ENCODE results near the gene BATF. TPM values are rescaled to one million over a fixed set of nuclear protein-coding genes. Genes with fewer than 3 reads are reported as not detected.

The BATF gene
- polyA plus RNA-seq, 1 donor from 2014 or later: not detected

GRCh38 chr14:75527449-75528163 lies 5.3 kb downstream of the BATF start:
- Histone ChIP-seq H3K27me3 (ENCODE audit: insufficient read depth, low read depth, low read length) (no peaks in the 10 kb centered on the region), H4K20me1 (ENCODE audit: insufficient read depth) (no peaks in the 10 kb centered on the region), H3K27ac (ENCODE audit: low read length) (no peak overlapping the region), H3K79me2 (replicated peaks; ENCODE audit: insufficient read depth, low read length) (no peaks in the 10 kb centered on the region), H3K9me2 (ENCODE audit: insufficient read depth, low read length) (no peaks in the 10 kb centered on the region), H3K9ac (ENCODE audit: low read length) (no peak overlapping the region), H3K9me3 (ENCODE audit: low read length) (no peaks in the 10 kb centered on the region), H2AFZ (ENCODE audit: low read depth, low read length) (no peak overlapping the region), H3K4me2 (ENCODE audit: low read length) (no peak overlapping the region), H3F3A (ENCODE audit: insufficient read depth, low read length, poor library complexity, severe bottlenecking) (no peaks in the 10 kb centered on the region), H3K4me3 (ENCODE audit: low read length) (no peak overlapping the region), H3K36me3 (ENCODE audit: insufficient read depth, low read length) (no peaks in the 10 kb centered on the region)
- TF ChIP-seq TAF1 (IDR thresholded peaks at IDR 0.05; ENCODE audit: low read depth): no peak

GRCh38 chr14:75531256-75531655 lies 9.0 kb downstream of the BATF start:
- Histone ChIP-seq H3K36me3 (ENCODE audit: insufficient read depth, low read length) (no peaks in the 10 kb centered on the region), H4K20me1 (ENCODE audit: insufficient read depth) (no peaks in the 10 kb centered on the region), H3K9me2 (ENCODE audit: insufficient read depth, low read length) (no peaks in the 10 kb centered on the region), H3K4me3 (ENCODE audit: low read length) (no peak overlapping the region), H3K9ac (ENCODE audit: low read length) (no peak overlapping the region), H3K9me3 (ENCODE audit: low read length) (no peaks in the 10 kb centered on the region), H3K27ac (ENCODE audit: low read length) (no peak overlapping the region), H3K27me3 (ENCODE audit: insufficient read depth, low read depth, low read length) (no peaks in the 10 kb centered on the region), H2AFZ (ENCODE audit: low read depth, low read length) (no peak overlapping the region), H3K4me2 (ENCODE audit: low read length) (no peak overlapping the region), H3K79me2 (replicated peaks; ENCODE audit: insufficient read depth, low read length) (no peaks in the 10 kb centered on the region), H3F3A (ENCODE audit: insufficient read depth, low read length, poor library complexity, severe bottlenecking) (no peaks in the 10 kb centered on the region)
- no peak for TF ChIP-seq POLR2AphosphoS5 (IDR thresholded peaks at IDR 0.05)
- no peak for TF ChIP-seq CTCF (IDR thresholded peaks at IDR 0.05; ENCODE audit: poor library complexity, severe bottlenecking)
- TF ChIP-seq RAD21 (conservative IDR thresholded peaks at IDR 0.05): no peak
- no peak for TF ChIP-seq MXI1 (conservative IDR thresholded peaks at IDR 0.05; ENCODE audit: poor library complexity, severe bottlenecking)
- no peak for TF ChIP-seq TAF1 (IDR thresholded peaks at IDR 0.05; ENCODE audit: low read depth)

GRCh38 chr14:75531660-75532317 lies 9.5 kb downstream of the BATF start:
- Histone ChIP-seq H3K9ac (ENCODE audit: low read length) (no peak overlapping the region), H3K79me2 (replicated peaks; ENCODE audit: insufficient read depth, low read length) (no peaks in the 10 kb centered on the region), H3K27ac (ENCODE audit: low read length) (no peak overlapping the region), H3K36me3 (ENCODE audit: insufficient read depth, low read length) (no peaks in the 10 kb centered on the region), H3K4me2 (ENCODE audit: low read length) (no peak overlapping the region), H3F3A (ENCODE audit: insufficient read depth, low read length, poor library complexity, severe bottlenecking) (no peaks in the 10 kb centered on the region), H3K27me3 (ENCODE audit: insufficient read depth, low read depth, low read length) (no peaks in the 10 kb centered on the region), H3K9me2 (ENCODE audit: insufficient read depth, low read length) (no peaks in the 10 kb centered on the region), H3K4me3 (ENCODE audit: low read length) (no peak overlapping the region), H4K20me1 (ENCODE audit: insufficient read depth) (no peaks in the 10 kb centered on the region), H2AFZ (ENCODE audit: low read depth, low read length) (no peak overlapping the region), H3K9me3 (ENCODE audit: low read length) (no peaks in the 10 kb centered on the region)
- TF ChIP-seq CTCF (IDR thresholded peaks at IDR 0.05; ENCODE audit: poor library complexity, severe bottlenecking) (no peak), SMC3 (conservative IDR thresholded peaks at IDR 0.05; ENCODE audit: poor library complexity) (no peak), RAD21 (conservative IDR thresholded peaks at IDR 0.05) (no peak)
